OCI-M2 (cell line): Measurements from ENCODE around the gene MAGEA4.
"Not testable (repeated sequence)": the region's sequence is repeated elsewhere in the genome, so short reads cannot be mapped to it uniquely, and the experiment has no call there.

Experiments
- DNase-seq: peaks from one replicate; lab custom pipeline; 2025; ENCODE audit not compliant: unreplicated experiment; lab: John Stamatoyannopoulos, UW

MAGEA4 gene, protein sequence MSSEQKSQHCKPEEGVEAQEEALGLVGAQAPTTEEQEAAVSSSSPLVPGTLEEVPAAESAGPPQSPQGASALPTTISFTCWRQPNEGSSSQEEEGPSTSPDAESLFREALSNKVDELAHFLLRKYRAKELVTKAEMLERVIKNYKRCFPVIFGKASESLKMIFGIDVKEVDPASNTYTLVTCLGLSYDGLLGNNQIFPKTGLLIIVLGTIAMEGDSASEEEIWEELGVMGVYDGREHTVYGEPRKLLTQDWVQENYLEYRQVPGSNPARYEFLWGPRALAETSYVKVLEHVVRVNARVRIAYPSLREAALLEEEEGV

DNA sequence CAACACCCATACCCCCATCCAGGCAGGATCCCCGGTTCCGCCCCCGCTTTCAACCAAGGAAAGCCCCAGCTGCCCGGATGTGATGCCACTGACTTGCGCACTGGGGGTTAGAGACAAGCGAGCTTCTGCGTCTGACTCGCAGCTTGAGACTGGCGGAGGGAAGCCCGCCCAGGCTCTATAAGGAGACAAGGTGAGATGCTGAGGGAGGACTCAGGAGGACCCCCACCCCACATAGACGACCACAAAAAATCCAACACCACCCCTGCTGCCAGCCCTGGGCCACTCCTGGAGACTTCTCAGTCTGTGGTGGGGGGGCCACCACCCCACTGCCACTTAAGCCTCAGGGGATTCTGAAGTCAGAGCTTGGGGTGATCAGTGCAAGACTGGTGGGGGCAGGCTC lies at the start of gene MAGEA4:
TSS of gene MAGEA4 (plus strand) at position 110 of the 400 bp plus-strand sequence. CDS start 10,776 bp downstream, outside the sequence.
- DNase-seq = no peak

- DNase-seq = no peak
Observed at GRCh38 chrX:151870602-151871001, 42.1 kb upstream of the MAGEA4 start.

DNA sequence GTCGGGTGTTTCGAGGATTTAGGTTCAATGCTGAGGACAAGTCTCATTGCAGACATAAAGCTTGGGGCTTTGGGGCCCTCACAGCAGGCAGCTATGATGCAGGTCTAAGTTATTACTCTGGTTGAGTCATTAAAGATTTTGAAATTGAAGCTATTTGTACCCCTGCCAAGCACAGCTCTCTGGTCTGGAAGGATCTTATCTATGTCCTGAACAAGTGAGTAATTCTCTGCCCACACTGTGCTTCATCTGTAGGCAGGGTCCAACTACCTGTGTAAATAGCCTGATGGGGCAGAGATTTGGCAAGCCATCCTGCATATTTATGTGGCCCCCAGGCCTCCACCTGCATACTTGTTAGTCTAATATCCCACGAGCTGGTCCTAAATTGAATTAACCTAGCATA lies 41.4 kb upstream of the MAGEA4 start:
- DNase-seq = no peak

- DNase-seq = no peak
Observed at GRCh38 chrX:151873096-151873495, 39.6 kb upstream of the MAGEA4 start.

GRCh38 chrX:151875270-151876026 lies 37.2 kb upstream of the MAGEA4 start:
- DNase-seq = no peak

DNA sequence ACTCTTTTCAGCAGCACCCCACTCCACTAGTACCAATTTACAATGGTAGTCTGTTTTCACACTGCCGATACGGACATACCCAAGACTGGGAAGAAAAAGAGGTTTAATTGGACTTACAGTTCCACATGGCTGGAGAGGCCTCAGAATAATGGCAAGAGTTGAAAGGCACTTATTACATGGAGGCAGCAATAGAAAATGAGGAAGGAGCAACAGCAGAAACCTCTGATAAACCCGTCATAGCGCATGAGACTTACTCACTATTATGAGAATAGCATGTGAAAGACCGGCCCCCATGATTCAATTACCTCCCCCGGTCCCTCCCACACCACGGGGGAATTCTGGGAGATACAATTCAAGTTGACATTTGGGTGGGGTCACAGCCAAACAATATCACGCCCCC lies 34.1 kb upstream of the MAGEA4 start:
- no peak for DNase-seq

DNA sequence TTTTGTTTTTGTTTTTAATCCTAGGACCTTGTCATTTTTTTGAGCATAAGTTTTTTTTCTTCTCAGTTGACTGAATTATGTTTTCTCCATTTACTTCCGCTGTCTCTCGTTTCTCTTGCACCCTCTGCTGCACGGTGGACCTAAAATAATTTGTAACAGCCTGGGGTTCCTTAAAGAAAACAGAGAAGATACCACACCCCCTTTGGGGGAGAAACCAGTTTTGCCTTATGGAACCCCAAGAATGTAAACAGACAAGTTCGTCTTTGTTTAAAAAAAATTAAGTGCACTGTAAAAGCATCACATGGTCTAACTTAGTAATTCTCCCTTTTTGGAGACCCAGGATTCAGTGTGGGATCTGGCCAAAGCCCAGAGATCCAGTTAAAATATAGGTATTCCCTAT lies 32.8 kb upstream of the MAGEA4 start:
- DNase-seq = no peak

GRCh38 chrX:151880895-151881294 lies 31.8 kb upstream of the MAGEA4 start:
- no peak for DNase-seq

DNA sequence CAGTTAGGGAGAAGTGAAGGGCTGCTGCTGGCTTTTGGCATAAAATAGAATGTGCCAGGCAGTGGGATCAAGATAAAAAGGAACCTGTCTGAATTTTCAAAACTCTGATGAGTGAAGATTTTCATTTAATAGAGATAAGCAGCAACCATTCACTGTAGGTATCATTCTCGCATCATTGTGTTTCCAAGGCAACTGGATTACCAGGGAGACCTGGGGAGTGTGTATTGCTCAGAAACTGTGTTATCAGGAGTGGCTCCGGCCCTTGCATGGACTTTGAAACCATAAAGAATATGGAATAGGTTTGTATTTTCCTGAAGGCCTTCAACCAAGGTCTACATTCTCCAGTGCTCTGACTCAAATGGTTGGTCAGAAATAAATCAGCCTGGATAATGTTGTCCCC lies 23.3 kb upstream of the MAGEA4 start:
- DNase-seq = no peak

DNA sequence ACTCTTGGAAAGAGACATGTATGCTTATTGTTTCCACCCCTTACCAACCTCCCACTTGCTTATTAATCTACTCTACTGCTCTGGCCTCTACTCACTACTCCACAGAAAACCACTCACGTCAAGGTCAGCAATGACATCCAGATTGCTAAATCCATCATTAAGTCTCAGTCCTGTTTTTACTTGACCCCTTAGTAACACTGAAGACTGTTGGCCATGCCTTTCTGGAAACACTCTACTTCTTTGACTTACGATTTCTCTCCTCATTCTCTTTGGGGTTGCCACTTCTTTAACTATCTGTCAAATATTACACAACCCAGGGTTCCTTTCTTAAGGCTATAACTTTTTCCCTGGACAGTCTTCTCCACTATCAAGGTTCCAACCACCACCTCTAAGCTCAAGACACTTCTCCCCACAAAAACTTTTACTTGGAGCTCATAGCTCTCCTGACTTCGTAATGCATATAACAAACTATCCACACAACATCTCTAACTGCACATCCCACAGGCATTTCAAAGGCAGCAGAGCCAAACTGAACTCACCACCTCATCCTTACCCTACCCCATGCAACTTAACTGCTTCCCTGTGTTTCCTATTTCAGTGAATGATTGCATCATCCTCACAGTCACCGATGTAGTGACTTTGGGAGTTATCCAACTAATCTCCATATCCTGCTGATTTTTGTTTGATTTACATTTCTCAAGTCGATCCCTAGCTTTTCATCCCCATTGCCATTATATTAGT lies 15.8 kb upstream of the MAGEA4 start:
- DNase-seq = no peak

DNA sequence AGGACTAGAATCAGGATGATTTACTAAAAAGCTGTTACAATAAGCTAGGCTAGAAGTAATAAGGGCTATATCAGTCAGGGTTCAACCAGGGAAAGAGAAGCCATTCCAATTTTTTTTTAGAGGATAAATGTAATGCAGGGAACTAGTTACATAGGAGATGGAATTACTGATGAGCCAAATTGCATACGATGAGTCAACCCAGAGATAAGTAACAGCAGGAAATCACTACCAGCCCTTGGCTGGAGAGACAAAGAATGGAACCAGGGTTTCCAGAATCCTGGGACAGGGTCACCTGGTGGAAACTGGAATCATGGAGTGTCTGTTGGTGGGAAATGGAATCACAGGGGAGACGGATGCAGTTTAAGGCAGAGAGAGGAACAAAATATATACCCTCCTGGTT lies 13.1 kb upstream of the MAGEA4 start:
- no peak for DNase-seq

GRCh38 chrX:151901826-151902225 lies 10.9 kb upstream of the MAGEA4 start:
- DNase-seq = no peak

DNA sequence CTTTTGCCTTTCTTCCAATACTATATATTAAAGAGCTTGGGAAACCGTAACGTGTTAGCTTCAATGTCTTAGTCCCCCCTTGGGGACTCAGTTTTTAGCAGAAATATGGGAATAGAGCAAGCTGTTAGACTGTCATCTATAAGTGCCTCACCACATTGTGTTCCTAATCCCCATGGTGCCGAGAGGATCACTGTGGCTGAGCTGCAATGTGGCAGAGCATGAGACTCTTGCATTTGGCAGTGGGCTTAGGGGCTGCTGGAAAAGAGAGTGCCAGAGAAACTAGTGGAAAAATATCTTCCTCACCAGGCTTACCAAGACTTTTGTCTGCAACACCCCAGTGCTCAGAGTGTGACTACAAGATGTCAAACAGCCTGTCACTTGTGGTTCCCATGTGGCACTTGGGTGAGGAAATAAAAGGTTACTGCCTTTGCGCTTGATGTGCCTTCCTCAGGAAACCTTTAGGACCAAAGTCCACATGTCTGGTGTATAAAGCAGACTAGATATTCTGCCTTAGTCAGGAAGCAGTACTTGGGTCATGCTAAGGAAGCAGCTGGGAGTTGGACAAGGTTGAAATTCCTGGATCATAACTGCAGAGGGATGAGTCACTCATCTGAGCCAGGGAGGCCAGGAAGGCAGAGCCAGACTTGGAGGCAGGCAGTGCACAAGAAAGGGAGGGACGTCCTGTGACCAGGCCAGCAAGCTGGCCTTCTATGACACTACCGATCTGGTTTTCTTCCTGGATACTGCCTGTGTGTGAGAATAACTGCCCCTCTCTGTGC lies 9.7 kb upstream of the MAGEA4 start:
- no peak for DNase-seq

DNA sequence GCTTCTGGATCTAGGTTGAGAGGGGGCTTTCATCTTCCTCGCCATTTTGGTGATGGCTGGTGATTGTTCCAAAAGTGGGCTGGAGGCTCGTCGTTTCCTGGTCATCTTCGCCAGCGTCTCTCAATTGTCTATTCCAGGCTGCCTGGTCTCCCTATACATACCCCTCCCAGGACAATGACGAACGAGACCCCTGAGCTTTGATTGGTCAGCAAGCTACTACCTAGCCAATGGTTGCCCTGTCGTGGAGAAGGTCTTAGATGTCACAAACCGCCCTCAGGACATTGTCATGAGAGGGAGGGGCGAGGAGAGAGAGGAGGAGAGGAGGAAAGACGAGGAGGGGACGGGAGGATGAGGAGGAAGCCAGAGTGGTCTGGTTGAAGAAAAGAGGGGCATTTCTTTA lies 7.7 kb upstream of the MAGEA4 start:
- no peak for DNase-seq

- no peak for DNase-seq
Observed at GRCh38 chrX:151912221-151912620, 468 bp upstream of the MAGEA4 start.

DNA sequence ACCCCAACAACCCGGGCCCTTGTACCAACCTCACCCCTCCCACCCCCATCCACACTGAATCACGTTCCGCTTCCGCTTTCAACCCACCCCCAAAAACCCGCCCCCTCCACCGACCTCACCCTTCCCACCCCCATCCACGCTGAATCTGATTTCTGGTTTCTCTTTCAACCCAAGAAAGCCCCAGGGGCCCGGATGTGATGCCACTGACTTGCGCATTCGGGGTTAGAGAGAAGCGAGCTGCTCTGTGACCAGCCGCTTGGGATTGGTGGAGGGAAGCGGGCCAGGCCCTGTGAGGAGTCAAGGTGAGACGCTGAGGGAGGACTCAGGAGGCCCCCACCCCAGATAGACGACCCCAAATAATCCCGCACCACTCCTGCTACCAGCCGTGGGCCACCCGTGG lies 6.0 kb downstream of the MAGEA4 start:
- DNase-seq = not testable (repeated sequence)

DNA sequence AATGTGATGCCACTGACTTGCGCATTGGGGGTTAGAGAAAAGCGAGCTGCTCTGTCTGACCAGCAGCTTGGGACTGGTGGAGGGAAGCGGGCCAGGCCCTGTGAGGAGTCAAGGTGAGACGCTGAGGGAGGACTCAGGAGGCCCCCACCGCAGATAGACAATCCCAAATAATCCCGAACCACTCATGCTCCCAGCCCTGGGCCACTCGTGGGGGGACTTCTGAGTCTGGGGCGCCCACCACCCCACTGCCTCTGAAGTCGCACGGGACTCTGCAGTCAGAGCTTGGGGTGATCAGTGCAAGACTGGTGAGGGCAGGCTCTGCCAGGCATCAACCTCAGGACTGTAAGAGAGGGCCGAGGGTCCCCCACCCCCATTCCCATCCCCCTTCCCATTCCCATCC lies 6.9 kb downstream of the MAGEA4 start:
- DNase-seq = no peak

GRCh38 chrX:151920101-151920500 lies 7.4 kb downstream of the MAGEA4 start:
- no peak for DNase-seq

GRCh38 chrX:151920530-151920929 lies 7.8 kb downstream of the MAGEA4 start:
- no peak for DNase-seq

- no peak for DNase-seq
Observed at GRCh38 chrX:151921292-151921691, 8.6 kb downstream of the MAGEA4 start.

- DNase-seq = no peak
Observed at GRCh38 chrX:151921866-151922265, 9.2 kb downstream of the MAGEA4 start.
